BLaER1 (cell line): ENCODE results near the gene AGXT.

Experiments used
- H3K27ac ChIP-seq: shearing (Covaris generic); formaldehyde crosslinking; 2 replicates; pipeline ENCODE4 v1.8.1; 2022
- H3K27me3 ChIP-seq: shearing (Covaris generic); formaldehyde crosslinking; 2 replicates; pipeline ENCODE4 v1.8.1; 2022
- H3K36me3 ChIP-seq: shearing (Covaris generic); formaldehyde crosslinking; 2 replicates; pipeline ENCODE4 v1.8.1; 2022
- H3K4me1 ChIP-seq: shearing (Covaris generic); formaldehyde crosslinking; 2 replicates; pipeline ENCODE4 v1.8.1; 2022
- H3K4me2 ChIP-seq: shearing (Covaris generic); formaldehyde crosslinking; 2 replicates; pipeline ENCODE4 v1.8.1; 2022
- H3K4me3 ChIP-seq: shearing (Covaris generic); formaldehyde crosslinking; 2 replicates; pipeline ENCODE4 v1.8.1; 2022
- H3K9ac ChIP-seq: shearing (Covaris generic); formaldehyde crosslinking; 2 replicates; pipeline ENCODE4 v1.8.1; 2022
- H3K9me3 ChIP-seq: shearing (Covaris generic); formaldehyde crosslinking; 2 replicates; pipeline ENCODE4 v1.8.1; 2022
- H4K20me1 ChIP-seq: shearing (Covaris generic); formaldehyde crosslinking; 2 replicates; pipeline ENCODE4 v1.8.1; 2022
- Cebpa-rat ChIP-seq: shearing (Covaris generic); IDR thresholded peaks from 2 replicates; pipeline ENCODE4 v1.8.1; 2022

AGXT gene

DNA sequence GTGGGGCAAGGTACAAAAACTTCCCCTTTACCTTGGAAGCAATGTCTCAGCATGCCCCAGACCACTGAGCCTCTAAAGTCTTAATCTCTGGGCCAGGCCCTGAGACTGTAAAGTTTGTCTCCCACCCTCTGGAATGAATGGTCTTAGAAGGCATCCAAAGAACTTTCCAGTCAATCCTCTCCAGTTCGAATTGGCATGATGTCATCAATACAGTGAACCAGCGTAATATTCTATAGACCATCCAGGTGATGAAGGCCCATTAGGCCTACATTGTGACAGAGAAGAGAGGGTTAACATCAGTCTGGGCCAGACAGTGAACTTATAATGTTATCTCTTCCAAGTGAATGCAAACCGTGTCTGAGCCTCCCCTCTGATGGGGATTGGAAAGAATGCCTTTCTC is 16.1 kb downstream of the AGXT start:
- TF ChIP-seq Cebpa-rat, result no peak
- H3K4me3 ChIP-seq, result no peak overlapping the region
- H3K4me1 ChIP-seq, result peaks cover 46% of the 10 kb centered on the region
- H3K27me3 ChIP-seq, result no peaks in the 10 kb centered on the region
- H3K9ac ChIP-seq, result no peak overlapping the region
- no peaks in the 10 kb centered on the region for H3K9me3 ChIP-seq
- no peak overlapping the region for H3K4me2 ChIP-seq
- H4K20me1 ChIP-seq, result no peaks in the 10 kb centered on the region
- no peaks in the 10 kb centered on the region for H3K36me3 ChIP-seq
- no peak overlapping the region for H3K27ac ChIP-seq

- no peak overlapping the region for H3K4me3 ChIP-seq
- no peaks in the 10 kb centered on the region for H3K27me3 ChIP-seq
- H3K4me2 ChIP-seq, result peak overlapping the region; percentile 54
- H3K9ac ChIP-seq, result no peak overlapping the region
- TF ChIP-seq Cebpa-rat, result no peak
- H3K27ac ChIP-seq, result no peak overlapping the region
- H3K9me3 ChIP-seq, result no peaks in the 10 kb centered on the region
- H4K20me1 ChIP-seq, result no peaks in the 10 kb centered on the region
- H3K4me1 ChIP-seq, result peaks cover 48% of the 10 kb centered on the region
- H3K36me3 ChIP-seq, result no peaks in the 10 kb centered on the region
These were observed 16.9 kb downstream of the AGXT start for GRCh38 chr2:240885566-240885965.

DNA sequence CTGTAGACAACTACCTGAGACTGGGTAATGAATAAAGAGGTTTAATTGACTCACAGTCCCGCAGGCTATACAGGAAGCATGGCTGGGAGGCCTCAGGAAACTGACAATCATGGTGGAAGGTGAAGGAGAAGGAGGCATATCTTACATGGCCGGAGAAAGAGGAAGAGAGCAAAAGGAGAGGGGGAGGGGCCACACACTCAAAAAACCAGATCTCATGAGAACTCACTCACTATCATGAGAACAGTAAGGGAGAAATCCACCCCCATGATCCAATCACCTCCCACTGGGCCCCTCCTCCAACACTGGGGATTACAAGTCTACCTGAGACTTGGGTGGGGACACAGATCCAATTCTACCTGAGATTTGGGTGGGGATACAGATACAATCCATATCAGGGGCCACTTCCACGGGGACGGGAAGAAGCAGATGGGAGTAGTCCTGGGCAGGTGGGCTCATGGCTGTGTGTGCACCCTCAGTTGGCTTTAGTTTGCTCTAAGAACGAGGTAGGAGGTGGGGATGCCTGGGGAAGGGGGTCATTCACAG is 17.5 kb downstream of the AGXT start:
- Histone ChIP-seq H3K9me3 (no peaks in the 10 kb centered on the region), H3K9ac (no peak overlapping the region), H3K4me1 (peaks cover 48% of the 10 kb centered on the region), H3K27me3 (no peaks in the 10 kb centered on the region), H3K36me3 (no peaks in the 10 kb centered on the region), H3K27ac (no peak overlapping the region), H3K4me2 (peak overlapping the region; percentile 54), H4K20me1 (no peaks in the 10 kb centered on the region), H3K4me3 (no peak overlapping the region)
- TF ChIP-seq Cebpa-rat, result no peak

GRCh38 chr2:240886678-240887609 is 18.3 kb downstream of the AGXT start:
- TF ChIP-seq Cebpa-rat, result no peak
- Histone ChIP-seq H4K20me1 (no peaks in the 10 kb centered on the region), H3K27ac (peak overlapping the region; percentile 58), H3K4me3 (no peak overlapping the region), H3K4me2 (peak overlapping the region; percentile 54), H3K4me1 (peaks cover 40% of the 10 kb centered on the region), H3K36me3 (no peaks in the 10 kb centered on the region), H3K9ac (peak overlapping the region; percentile 24; the same call in 1 of the 2 replicates), H3K27me3 (no peaks in the 10 kb centered on the region), H3K9me3 (no peaks in the 10 kb centered on the region)

- Histone ChIP-seq H3K4me2 (peak overlapping the region; percentile 54), H3K27me3 (no peaks in the 10 kb centered on the region), H4K20me1 (no peaks in the 10 kb centered on the region), H3K36me3 (no peaks in the 10 kb centered on the region), H3K9me3 (no peaks in the 10 kb centered on the region), H3K4me3 (no peak overlapping the region), H3K27ac (peak overlapping the region; percentile 58), H3K4me1 (peaks cover 40% of the 10 kb centered on the region), H3K9ac (peak overlapping the region; percentile 24; the same call in 1 of the 2 replicates)
- TF ChIP-seq Cebpa-rat, result no peak
These were observed 19.0 kb downstream of the AGXT start for GRCh38 chr2:240887631-240888030.

GRCh38 chr2:240888130-240888889 is 19.7 kb downstream of the AGXT start:
- Histone ChIP-seq H3K4me3 (no peak overlapping the region), H3K27me3 (no peaks in the 10 kb centered on the region), H3K9ac (no peak overlapping the region)

GRCh38 chr2:240888890-240889573 is 20.4 kb downstream of the AGXT start:
- no peak for TF ChIP-seq Cebpa-rat
- H3K4me1 ChIP-seq, result peaks cover 50% of the 10 kb centered on the region
- no peak overlapping the region for H3K27ac ChIP-seq
- no peaks in the 10 kb centered on the region for H4K20me1 ChIP-seq
- H3K4me3 ChIP-seq, result no peak overlapping the region
- H3K4me2 ChIP-seq, result no peak overlapping the region
- no peak overlapping the region for H3K9ac ChIP-seq
- H3K9me3 ChIP-seq, result no peaks in the 10 kb centered on the region
- H3K27me3 ChIP-seq, result no peaks in the 10 kb centered on the region
- no peaks in the 10 kb centered on the region for H3K36me3 ChIP-seq

More at GRCh38 chr2:240888130-240888889, 19.7 kb downstream of the AGXT start:
- Histone ChIP-seq H3K36me3 (no peaks in the 10 kb centered on the region), H3K4me1 (peaks cover 43% of the 10 kb centered on the region), H4K20me1 (no peaks in the 10 kb centered on the region), H3K27ac (peak overlapping the region; percentile 58; the same call in 1 of the 2 replicates), H3K4me2 (peak overlapping the region; percentile 54), H3K9me3 (no peaks in the 10 kb centered on the region)
- TF ChIP-seq Cebpa-rat, result no peak

- Histone ChIP-seq H3K9ac (no peak overlapping the region), H4K20me1 (no peaks in the 10 kb centered on the region), H3K36me3 (no peaks in the 10 kb centered on the region), H3K4me2 (no peak overlapping the region), H3K9me3 (no peaks in the 10 kb centered on the region), H3K27me3 (no peaks in the 10 kb centered on the region), H3K4me1 (peaks cover 50% of the 10 kb centered on the region), H3K4me3 (no peak overlapping the region), H3K27ac (no peak overlapping the region)
- TF ChIP-seq Cebpa-rat, result no peak
These were observed 21.3 kb downstream of the AGXT start for GRCh38 chr2:240889601-240890560.
